ENCODE results near the gene KCNG4. TPM values are rescaled to one million over a fixed set of nuclear protein-coding genes. Genes with fewer than 3 reads are reported as not detected.
"Not testable (repeated sequence)": the region's sequence is repeated elsewhere in the genome, so short reads cannot be mapped to it uniquely, and the experiment has no call there.

KCNG4 gene
- total RNA-seq, 1 experiment from 2014 or later, result not detected

- ChIA-PET POLR2A (ENCODE audit: low non-redundant PET) (no interaction called here), CTCF (no interaction called here)
- Histone ChIP-seq H3K36me3 (ENCODE audit: insufficient read depth, low read length, poor library complexity, severe bottlenecking) (no peaks in the 10 kb centered on the region), H3K27me3 (replicated peaks; ENCODE audit: insufficient read depth, low read depth, low read length, poor library complexity) (no peaks in the 10 kb centered on the region), H3K4me1 (ENCODE audit: insufficient read depth, low read length, poor library complexity, severe bottlenecking) (no peaks in the 10 kb centered on the region), H3K4me3 (ENCODE audit: low read depth, low read length, poor library complexity, severe bottlenecking) (no peak overlapping the region), H3K9me3 (ENCODE audit: low read depth, low read length, poor library complexity, severe bottlenecking) (no peaks in the 10 kb centered on the region), H3K27ac (ENCODE audit: low read depth, low read length, poor library complexity, severe bottlenecking) (no peak overlapping the region)
- BruUV-seq (replicated peaks), result no TSS peak
- intact Hi-C loops (cut with micrococcal nuclease; ENCODE audit: unreplicated experiment), result no loop called here
- DNase-seq (ENCODE audit: low spot score), result no peak
- TF ChIP-seq CTCF (conservative IDR thresholded peaks at IDR 0.05; ENCODE audit: low read depth, low read length) (no peak), EZH2 (IDR thresholded peaks at IDR 0.05; ENCODE audit: borderline replicate concordance, low read depth, low read length, poor library complexity, severe bottlenecking) (no peak)
Measured at GRCh38 chr16:84207251-84207650, 32.6 kb downstream of the KCNG4 start.

GRCh38 chr16:84205976-84206691, 33.7 kb downstream of the KCNG4 start:
- intact Hi-C loops (cut with micrococcal nuclease; ENCODE audit: unreplicated experiment), result no loop called here
- Histone ChIP-seq H3K36me3 (ENCODE audit: insufficient read depth, low read length, poor library complexity, severe bottlenecking) (no peaks in the 10 kb centered on the region), H3K4me1 (ENCODE audit: insufficient read depth, low read length, poor library complexity, severe bottlenecking) (no peaks in the 10 kb centered on the region), H3K9me3 (ENCODE audit: low read depth, low read length, poor library complexity, severe bottlenecking) (no peaks in the 10 kb centered on the region), H3K4me3 (ENCODE audit: low read depth, low read length, poor library complexity, severe bottlenecking) (no peak overlapping the region), H3K27ac (ENCODE audit: low read depth, low read length, poor library complexity, severe bottlenecking) (no peak overlapping the region), H3K27me3 (replicated peaks; ENCODE audit: insufficient read depth, low read depth, low read length, poor library complexity) (no peaks in the 10 kb centered on the region)
- POLR2A ChIA-PET (ENCODE audit: low non-redundant PET), result no interaction called here
- no peak for DNase-seq (ENCODE audit: low spot score)
- BruUV-seq (replicated peaks), result no TSS peak
- CTCF ChIA-PET, result no interaction called here
- no peak for TF ChIP-seq CTCF (conservative IDR thresholded peaks at IDR 0.05; ENCODE audit: low read depth, low read length)
- TF ChIP-seq EZH2 (IDR thresholded peaks at IDR 0.05; ENCODE audit: borderline replicate concordance, low read depth, low read length, poor library complexity, severe bottlenecking), result no peak

- H3K27ac ChIP-seq (ENCODE audit: low read depth, low read length, poor library complexity, severe bottlenecking); H3K9me3 ChIP-seq (ENCODE audit: low read depth, low read length, poor library complexity, severe bottlenecking); DNase-seq (ENCODE audit: low spot score); POLR2A ChIA-PET (ENCODE audit: low non-redundant PET); H3K27me3 ChIP-seq (replicated peaks; ENCODE audit: insufficient read depth, low read depth, low read length, poor library complexity); intact Hi-C loops (cut with micrococcal nuclease; ENCODE audit: unreplicated experiment); H3K36me3 ChIP-seq (ENCODE audit: insufficient read depth, low read length, poor library complexity, severe bottlenecking); BruUV-seq (replicated peaks); H3K4me1 ChIP-seq (ENCODE audit: insufficient read depth, low read length, poor library complexity, severe bottlenecking); H3K4me3 ChIP-seq (ENCODE audit: low read depth, low read length, poor library complexity, severe bottlenecking): not testable (repeated sequence)
- CTCF ChIA-PET, result interaction anchor here (0.6 kb wide), 1 partner anchor 195 kb away, joined by 3 read pairs; no protein-coding TSS in a partner anchor
Measured at GRCh38 chr16:84205123-84205522, 34.7 kb downstream of the KCNG4 start.

- DNase-seq (ENCODE audit: low spot score); CTCF ChIA-PET; H3K4me1 ChIP-seq (ENCODE audit: insufficient read depth, low read length, poor library complexity, severe bottlenecking); H3K4me3 ChIP-seq (ENCODE audit: low read depth, low read length, poor library complexity, severe bottlenecking); H3K36me3 ChIP-seq (ENCODE audit: insufficient read depth, low read length, poor library complexity, severe bottlenecking); H3K27ac ChIP-seq (ENCODE audit: low read depth, low read length, poor library complexity, severe bottlenecking); intact Hi-C loops (cut with micrococcal nuclease; ENCODE audit: unreplicated experiment); H3K27me3 ChIP-seq (replicated peaks; ENCODE audit: insufficient read depth, low read depth, low read length, poor library complexity); BruUV-seq (replicated peaks); H3K9me3 ChIP-seq (ENCODE audit: low read depth, low read length, poor library complexity, severe bottlenecking); POLR2A ChIA-PET (ENCODE audit: low non-redundant PET): not testable (repeated sequence)
Measured at GRCh38 chr16:84204551-84204950, 35.3 kb downstream of the KCNG4 start.
